Testis (tissue), 2 donors: ENCODE data around the gene TULP4.

ENCODE experiments used
- CTCF ChIP-seq, 3 experiments: fragments of 450-650 bp in 2 of 3; fragments of 200-600 bp in 1 of 3; sonication (generic) in 1 of 3; IDR thresholded peaks; one replicate each; pipeline ENCODE4 v1.5.1; 2016 to 2019; ENCODE audit warnings: antibody characterized with exemption in 3 of 3, mild to moderate bottlenecking in 2 of 3, moderate library complexity in 1 of 3
- POLR2A ChIP-seq: fragments of 450-650 bp; IDR thresholded peaks from one replicate; pipeline ENCODE4 v1.6.1; 2017; ENCODE audit warnings: antibody characterized with exemption, mild to moderate bottlenecking, moderate library complexity

DNA sequence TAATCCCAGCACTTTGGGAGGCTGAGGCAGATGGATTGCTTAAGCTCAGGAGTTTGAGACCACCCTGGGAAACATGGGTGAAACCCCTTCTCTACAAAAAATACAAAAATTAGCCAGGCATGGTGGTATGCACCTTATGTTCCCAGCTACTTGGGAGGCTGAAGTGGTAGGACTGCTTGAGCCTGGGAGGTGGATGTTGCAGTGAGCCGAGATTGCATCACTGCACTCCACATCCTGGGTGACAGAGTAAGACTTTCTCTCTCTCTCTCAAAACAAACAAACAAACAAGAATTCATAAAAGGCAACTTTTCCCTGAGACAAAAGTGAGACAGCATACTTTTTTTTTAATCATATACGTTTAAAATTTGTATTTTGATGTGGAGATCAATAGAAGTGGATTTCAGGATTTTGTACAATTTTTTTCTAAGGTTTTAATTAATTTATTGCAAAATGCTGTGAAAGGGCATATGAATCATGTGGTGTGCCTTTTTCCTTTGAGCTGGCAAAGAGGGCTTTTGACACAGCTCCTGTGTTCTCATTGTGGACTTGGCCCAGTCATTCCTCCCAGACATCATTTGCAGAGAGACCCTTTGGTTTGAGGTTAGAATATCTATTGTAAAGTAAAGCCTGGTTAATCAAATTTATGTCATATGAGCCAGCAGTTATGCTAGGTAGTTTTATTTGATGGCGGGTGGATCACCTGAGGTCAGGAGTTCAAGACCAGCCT lies 77.1 kb downstream of the TULP4 start:
- no peak for TF ChIP-seq CTCF (IDR thresholded peaks at IDR 0.05)
- no peak for TF ChIP-seq POLR2A
